K562 (cell line): ENCODE measurements around the gene ANP32B. TPM values are rescaled to one million over a fixed set of nuclear protein-coding genes. Genes with fewer than 3 reads are reported as not detected.
A peak's percentile ranks its signal among the peaks of the same experiment; 100 is the strongest.
"Not testable (repeated sequence)": the region's sequence is repeated elsewhere in the genome, so short reads cannot be mapped to it uniquely, and the experiment has no call there.

Source experiments
- ATF3 ChIP-seq, 2 experiments: fragments of 450-650 bp in 1 of 2; sonication (generic) in 1 of 2; formaldehyde crosslinking in 1 of 2; IDR thresholded peaks in 1 of 2; conservative IDR thresholded peaks in 1 of 2; 2 replicates each; pipeline versions ENCODE4 v1.6.1 to v1.8.1; 2016 to 2023; ENCODE audit warnings: mild to moderate bottlenecking in 2 of 2, moderate library complexity in 2 of 2, inconsistent platforms in 1 of 2, missing genetic modification reagents in 1 of 2
- BCLAF1 ChIP-seq, 2 experiments: fragments of 450-650 bp in 1 of 2; IDR thresholded peaks; 2 replicates each; pipeline ENCODE4 v1.6.1; 2011 to 2017; ENCODE audit warnings: low read depth in 2 of 2, antibody characterized with exemption in 1 of 2, borderline replicate concordance in 1 of 2, low read length in 1 of 2, mild to moderate bottlenecking in 1 of 2, mixed read lengths in 1 of 2; ENCODE audit not compliant: control insufficient read depth in 1 of 2
- CBX3 ChIP-seq, 2 experiments: IDR thresholded peaks; 1 replicate in 1 of 2; 2 replicates in 1 of 2; pipeline ENCODE4 v1.6.1; 2012; ENCODE audit warnings: inconsistent platforms in 2 of 2, low read length in 2 of 2, borderline replicate concordance in 1 of 2, control low read depth in 1 of 2
- HMBOX1 ChIP-seq: sonication (generic); IDR thresholded peaks from 2 replicates; pipeline ENCODE4 v1.6.1; 2016
- HSF4 ChIP-seq: fragments of 250-450 bp; sonication (Bioruptor Pico); IDR thresholded peaks from 2 replicates; pipeline ENCODE4 v2.1.2; 2022; ENCODE audit warnings: mild to moderate bottlenecking, moderate library complexity, borderline replicate concordance
- IFI16 ChIP-seq: fragments of 250-450 bp; sonication (Bioruptor Pico); IDR thresholded peaks from 2 replicates; pipeline ENCODE4 v2.1.2; 2022; ENCODE audit warnings: mild to moderate bottlenecking, inconsistent platforms
- KLF13 ChIP-seq: fragments of 450-650 bp; IDR thresholded peaks from 2 replicates; pipeline ENCODE4 v1.6.1; 2016; ENCODE audit warnings: missing genetic modification characterization, low read depth, mild to moderate bottlenecking, missing compliant biosample characterization, moderate library complexity, borderline replicate concordance
- MAFF ChIP-seq: IDR thresholded peaks from 2 replicates; pipeline ENCODE4 v1.6.1; 2012; ENCODE audit warnings: low read length, improper control_type of control experiment
- MAFK ChIP-seq: IDR thresholded peaks from 2 replicates; pipeline ENCODE4 v1.6.1; 2011; ENCODE audit warnings: low read length, improper control_type of control experiment
- NR4A1 ChIP-seq, 2 experiments: fragments of 250-450 bp in 1 of 2; fragments of 450-650 bp in 1 of 2; sonication (Bioruptor Pico) in 1 of 2; IDR thresholded peaks; 2 replicates each; pipeline versions ENCODE4 v1.4.0 to v1.6.1; 2016 to 2020; ENCODE audit warnings: mild to moderate bottlenecking in 2 of 2, missing compliant biosample characterization in 1 of 2, missing genetic modification characterization in 1 of 2, moderate library complexity in 1 of 2
- PBX2 ChIP-seq, 2 experiments: IDR thresholded peaks in 1 of 2; conservative IDR thresholded peaks in 1 of 2; 2 replicates each; pipeline ENCODE4 v1.6.1; 2016; ENCODE audit warnings: low read depth in 2 of 2, mild to moderate bottlenecking in 1 of 2, missing compliant biosample characterization in 1 of 2, missing genetic modification characterization in 1 of 2, moderate library complexity in 1 of 2
- RNF2 ChIP-seq: sonication (generic); IDR thresholded peaks from 2 replicates; pipeline ENCODE4 v1.6.1; 2016
- SMARCA4 ChIP-seq: fragments of 450-650 bp; IDR thresholded peaks from 2 replicates; pipeline ENCODE4 v1.6.1; 2016
- USF1 ChIP-seq: sonication (generic); formaldehyde crosslinking; IDR thresholded peaks from 2 replicates; pipeline ENCODE4 v1.9.0; 2022; ENCODE audit warnings: mild to moderate bottlenecking, missing genetic modification reagents
- ZNF197 ChIP-seq: fragments of 200-800 bp; sonication (Bioruptor generic); IDR thresholded peaks from 2 replicates; pipeline ENCODE4 v1.6.1; 2016; ENCODE audit warnings: low read depth, missing genetic modification characterization, missing compliant biosample characterization
- ZNF584 ChIP-seq: fragments of 200-800 bp; sonication (Bioruptor generic); IDR thresholded peaks from 2 replicates; pipeline ENCODE4 v1.6.1; 2016; ENCODE audit warnings: low read depth, mild to moderate bottlenecking, missing genetic modification characterization, missing compliant biosample characterization
- polyA plus RNA-seq, 8 experiments: library from polyadenylated mRNA; depleted of rRNA in 4 of 8; stranded (reverse) in 5 of 8; unstranded in 3 of 8; fragments of >200 nt; fragmentation: Nextera tagmentation in 2 of 8; fragmentation: Illumina TruSeq in 1 of 8; extraction: Ambion mirVana in 2 of 8; extraction: Trizol in 1 of 8; gene quantifications; 2 replicates each; pipeline versions ENCODE4 v1.2.1 to v1.2.3, GENCODE V29; 2011 to 2014; ENCODE audit warnings: inconsistent platforms in 1 of 8, missing spikeins in 1 of 8
- total RNA-seq, 7 experiments: library from RNA; depleted of rRNA in 6 of 7; stranded (reverse); fragments of >200 nt in 6 of 7; fragmentation: Illumina TruSeq in 2 of 7; extraction: Trizol in 2 of 7; gene quantifications; 2 replicates each; pipeline versions ENCODE4 v1.2.1 to v1.2.3, GENCODE V29; 2011 to 2021; ENCODE audit warnings: low replicate concordance in 1 of 7

ANP32B gene
- total and polyA plus RNA-seq, 9 of the 15 experiments (the other 6 are each of a cell fraction or from before 2014, with no cell fraction given): 68.9 to 815 (median 141) TPM

- TF ChIP-seq ATF3 (IDR thresholded peaks at IDR 0.05): peak; percentile 91
- peak; percentile 89; the same call in 1 of the 2 replicates for TF ChIP-seq ATF3 (CRISPR knock-in tag; conservative IDR thresholded peaks at IDR 0.05)
- TF ChIP-seq ZNF584 (CRISPR knock-in tag): 0 out of 2 replicates have a peak, but pooled peaks have one; percentile 1
- peak in 1 of 2 experiments; percentile 98; a peak in 2 of 3 replicates for TF ChIP-seq CBX3 (IDR thresholded peaks at IDR 0.05; ENCODE audit: borderline replicate concordance in 1 of 2, low read length in 2 of 2)
- peak; percentile 29 to 66; a peak in 1 of 4 replicates for TF ChIP-seq BCLAF1 (IDR thresholded peaks at IDR 0.05; ENCODE audit: borderline replicate concordance in 1 of 2, control insufficient read depth in 1 of 2, low read depth in 2 of 2, low read length in 1 of 2)
- peak; percentile 38; the same call in 1 of the 2 replicates for TF ChIP-seq NR4A1 (CRISPR knock-in tag; IDR thresholded peaks at IDR 0.05)
- TF ChIP-seq NR4A1 (tag; IDR thresholded peaks at IDR 0.05): peak; percentile 95
- peak; percentile 55 for TF ChIP-seq MAFK
- TF ChIP-seq ZNF197 (CRISPR knock-in tag): peak; percentile 89; the same call in 1 of the 2 replicates
- TF ChIP-seq SMARCA4: peak; percentile 99
- 0 out of 2 replicates have a peak, but pooled peaks have one; percentile 50 for TF ChIP-seq IFI16 (CRISPR knock-in tag)
- peak; percentile 95 for TF ChIP-seq RNF2
- peak; percentile 87 for TF ChIP-seq KLF13
- TF ChIP-seq HSF4: peak; percentile 81; the same call in 1 of the 2 replicates
- TF ChIP-seq MAFF: peak; percentile 68; the same call in 1 of the 2 replicates
- not testable (repeated sequence) for TF ChIP-seq PBX2 (CRISPR knock-in tag; IDR thresholded peaks at IDR 0.05; ENCODE audit: low read depth)
- peak; percentile 56 for TF ChIP-seq PBX2 (tag; conservative IDR thresholded peaks at IDR 0.05; ENCODE audit: low read depth)
- TF ChIP-seq HMBOX1: peak; percentile 100
- TF ChIP-seq USF1 (CRISPR knock-in tag): peak; percentile 80
These were observed 22.3 kb upstream of the ANP32B start (continued) for GRCh38 chr9:97960678-97961328.
